Gastrocnemius medialis (tissue), 4 donors: ENCODE results near the gene CEP290. TPM values are rescaled to one million over a fixed set of nuclear protein-coding genes. Genes with fewer than 3 reads are reported as not detected.

Experiments
- ATAC-seq, 2 donors: fragments of 150-250 bp; one replicate each; pipeline ENCODE4 v1.9.1; 2016
- DNase-seq, 2 donors: peaks; one replicate each; pipeline ENCODE4 v3.0.0-alpha.2; 2019
- H3K27ac ChIP-seq, 4 donors: fragments of 200-600 bp; sonication (generic); 1 replicate in 1 of 4; 2 replicates in 3 of 4; pipeline ENCODE4 v1.5.1; 2016 to 2018; ENCODE audit warnings: mild to moderate bottlenecking in 2 of 4, moderate library complexity in 1 of 4
- H3K27me3 ChIP-seq, 3 donors: fragments of 200-600 bp; sonication (generic) in 2 of 3; 1 replicate in 1 of 3; 2 replicates in 2 of 3; pipeline versions ENCODE4 v1.5.1 to v1.6.0; 2016 to 2019; ENCODE audit warnings: mild to moderate bottlenecking in 1 of 3, moderate library complexity in 1 of 3
- H3K36me3 ChIP-seq, 2 donors: fragments of 200-600 bp; sonication (generic) in 1 of 2; one replicate each; pipeline ENCODE4 v1.5.1; 2017 to 2018
- H3K4me1 ChIP-seq, 2 donors: fragments of 200-600 bp; sonication (generic) in 1 of 2; one replicate each; pipeline ENCODE4 v1.5.1; 2016 to 2017; ENCODE audit warnings: mild to moderate bottlenecking in 2 of 2
- H3K4me3 ChIP-seq, 4 donors: fragments of 200-600 bp; sonication (generic) in 3 of 4; 1 replicate in 1 of 4; 2 replicates in 3 of 4; pipeline ENCODE4 v1.5.1; 2016 to 2019; ENCODE audit warnings: mild to moderate bottlenecking in 2 of 4
- H3K9me3 ChIP-seq, 3 donors: fragments of 200-600 bp; sonication (generic) in 2 of 3; 1 replicate in 1 of 3; 2 replicates in 2 of 3; pipeline ENCODE4 v1.5.1; 2016 to 2019
- CTCF ChIP-seq, 5 experiments: fragments of 450-650 bp in 3 of 5; fragments of 200-600 bp in 2 of 5; sonication (generic) in 2 of 5; IDR thresholded peaks in 4 of 5; conservative IDR thresholded peaks in 1 of 5; 1 replicate in 4 of 5; 2 replicates in 1 of 5; pipeline ENCODE4 v1.5.1; 2016 to 2019; ENCODE audit warnings: antibody characterized with exemption in 5 of 5, mild to moderate bottlenecking in 3 of 5, moderate library complexity in 3 of 5
- POLR2A ChIP-seq, 2 donors: fragments of 450-650 bp; IDR thresholded peaks; one replicate each; pipeline ENCODE4 v1.6.1; 2017; ENCODE audit warnings: antibody characterized with exemption in 2 of 2, mild to moderate bottlenecking in 2 of 2, moderate library complexity in 2 of 2
- in situ Hi-C, 4 donors: fragments of 200-750 bp; cut with MboI; loops; one replicate each; pipeline versions ENCODE4 v1.15.0 to v1.8.0; 2017; ENCODE audit warnings: low sequenced_read_pairs in 4 of 4
- intact Hi-C: fragments of 100-400 bp; cut with DNase I; formaldehyde crosslinking; loops from one replicate; pipeline ENCODE4 v1.15.1; 2023; ENCODE audit warnings: low total_unique reads
- total RNA-seq, 4 donors: library from RNA; depleted of rRNA; stranded (reverse); fragments of >200 nt; gene quantifications; one replicate each; pipeline versions ENCODE4 v1.1.0 to v1.2.3, GENCODE V29; 2016

The CEP290 gene
- total RNA-seq, 4 donors from 2014 or later = 2.5 to 9.4 (median 5.0) TPM

GRCh38 chr12:88166179-88166578, 24.3 kb upstream of the CEP290 start:
- H3K9me3 ChIP-seq = no peaks in the 10 kb centered on the region
- DNase-seq = no peak
- in situ Hi-C loops = loop anchor here in 1 of 4 donors (25.0 kb wide), 1 partner anchor 821 kb away; no protein-coding TSS in a partner anchor
- no peak for ATAC-seq
- no peaks in the 10 kb centered on the region for H3K4me1 ChIP-seq
- no peak overlapping the region for H3K4me3 ChIP-seq
- TF ChIP-seq CTCF (IDR thresholded peaks at IDR 0.05 in 4 of 5, conservative IDR thresholded peaks at IDR 0.05 in 1 of 5) (no peak), POLR2A (IDR thresholded peaks at IDR 0.05) (no peak)
- intact Hi-C loops = no loop called here
- no peak overlapping the region for H3K27ac ChIP-seq
- H3K36me3 ChIP-seq = peaks cover 0 to 30% of the 10 kb centered on the region in 2 donors
- H3K27me3 ChIP-seq = no peaks in the 10 kb centered on the region

GRCh38 chr12:88163371-88163770, 21.5 kb upstream of the CEP290 start:
- Histone ChIP-seq H3K27me3 (no peaks in the 10 kb centered on the region), H3K27ac (no peak overlapping the region), H3K9me3 (no peaks in the 10 kb centered on the region), H3K4me3 (no peak overlapping the region), H3K36me3 (peaks cover 0 to 30% of the 10 kb centered on the region in 2 donors), H3K4me1 (no peaks in the 10 kb centered on the region)
- DNase-seq (no peak), ATAC-seq (no peak)
- in situ Hi-C loops (loop anchor here in 1 of 4 donors (25.0 kb wide), 1 partner anchor 824 kb away; no protein-coding TSS in a partner anchor), intact Hi-C loops (no loop called here)
- TF ChIP-seq CTCF (IDR thresholded peaks at IDR 0.05 in 4 of 5, conservative IDR thresholded peaks at IDR 0.05 in 1 of 5) (no peak), POLR2A (IDR thresholded peaks at IDR 0.05) (no peak)

GRCh38 chr12:88156075-88156654, 14.3 kb upstream of the CEP290 start:
- Histone ChIP-seq H3K4me1 (no peaks in the 10 kb centered on the region), H3K27me3 (no peaks in the 10 kb centered on the region), H3K9me3 (no peaks in the 10 kb centered on the region), H3K36me3 (no peaks in the 10 kb centered on the region), H3K4me3 (no peak overlapping the region), H3K27ac (no peak overlapping the region)
- no peak for DNase-seq
- ATAC-seq = no peak
- in situ Hi-C loops (loop anchor here in 1 of 4 donors (25.0 kb wide), 1 partner anchor 831 kb away; no protein-coding TSS in a partner anchor), intact Hi-C loops (no loop called here)
- no peak for TF ChIP-seq CTCF (IDR thresholded peaks at IDR 0.05 in 4 of 5, conservative IDR thresholded peaks at IDR 0.05 in 1 of 5)
- no peak for TF ChIP-seq POLR2A (IDR thresholded peaks at IDR 0.05)

GRCh38 chr12:88153959-88154358, 12.1 kb upstream of the CEP290 start:
- in situ Hi-C loops = loop anchor here in 1 of 4 donors (25.0 kb wide), 1 partner anchor 833 kb away; no protein-coding TSS in a partner anchor

More at GRCh38 chr12:88153959-88154358, 12.1 kb upstream of the CEP290 start:
- Histone ChIP-seq H3K27me3 (no peaks in the 10 kb centered on the region), H3K36me3 (no peaks in the 10 kb centered on the region), H3K4me1 (no peaks in the 10 kb centered on the region), H3K9me3 (no peaks in the 10 kb centered on the region), H3K27ac (no peak overlapping the region), H3K4me3 (no peak overlapping the region)
- DNase-seq (no peak), ATAC-seq (no peak)
- TF ChIP-seq CTCF (IDR thresholded peaks at IDR 0.05 in 4 of 5, conservative IDR thresholded peaks at IDR 0.05 in 1 of 5) (no peak), POLR2A (IDR thresholded peaks at IDR 0.05) (no peak)
- intact Hi-C loops = no loop called here
